Measurements from ENCODE around the gene DDX39A.

- TF ChIP-seq, protein P1, sequence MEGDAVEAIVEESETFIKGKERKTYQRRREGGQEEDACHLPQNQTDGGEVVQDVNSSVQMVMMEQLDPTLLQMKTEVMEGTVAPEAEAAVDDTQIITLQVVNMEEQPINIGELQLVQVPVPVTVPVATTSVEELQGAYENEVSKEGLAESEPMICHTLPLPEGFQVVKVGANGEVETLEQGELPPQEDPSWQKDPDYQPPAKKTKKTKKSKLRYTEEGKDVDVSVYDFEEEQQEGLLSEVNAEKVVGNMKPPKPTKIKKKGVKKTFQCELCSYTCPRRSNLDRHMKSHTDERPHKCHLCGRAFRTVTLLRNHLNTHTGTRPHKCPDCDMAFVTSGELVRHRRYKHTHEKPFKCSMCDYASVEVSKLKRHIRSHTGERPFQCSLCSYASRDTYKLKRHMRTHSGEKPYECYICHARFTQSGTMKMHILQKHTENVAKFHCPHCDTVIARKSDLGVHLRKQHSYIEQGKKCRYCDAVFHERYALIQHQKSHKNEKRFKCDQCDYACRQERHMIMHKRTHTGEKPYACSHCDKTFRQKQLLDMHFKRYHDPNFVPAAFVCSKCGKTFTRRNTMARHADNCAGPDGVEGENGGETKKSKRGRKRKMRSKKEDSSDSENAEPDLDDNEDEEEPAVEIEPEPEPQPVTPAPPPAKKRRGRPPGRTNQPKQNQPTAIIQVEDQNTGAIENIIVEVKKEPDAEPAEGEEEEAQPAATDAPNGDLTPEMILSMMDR (IDR thresholded peaks at IDR 0.05): no peak
- TF ChIP-seq POLR2AphosphoS5 (IDR thresholded peaks at IDR 0.05; ENCODE audit: insufficient read depth in 1 of 2, low read depth in 1 of 2): no peak
- TF ChIP-seq POLR2A (IDR thresholded peaks at IDR 0.05): no peak
Observed at GRCh38 chr19:14407605-14408484, 11.3 kb downstream of the DDX39A start.

Data from vagina (tissue), 2 donors.